Fibroblast of the aortic adventitia (primary cell): ENCODE measurements around the gene BCAS3. TPM values are rescaled to one million over a fixed set of nuclear protein-coding genes. Genes with fewer than 3 reads are reported as not detected.

Experiments used
- DNase-seq: peaks from one replicate; pipeline ENCODE4 v3.0.0-alpha.2; 2010; ENCODE audit warnings: low read depth
- H3K4me3 ChIP-seq: 2 replicates; pipeline ENCODE4 v1.5.1; 2011; ENCODE audit warnings: low read depth, mild to moderate bottlenecking, control low read depth, low read length, moderate library complexity
- CTCF ChIP-seq: IDR thresholded peaks from 2 replicates; pipeline ENCODE4 v1.5.1; 2011; ENCODE audit warnings: mild to moderate bottlenecking, low read length, control low read depth, inconsistent platforms; ENCODE audit not compliant: insufficient read depth
- total RNA-seq: library from RNA; depleted of rRNA; stranded (reverse); fragments of >200 nt; gene quantifications from 2 replicates; pipeline ENCODE4 v1.2.3, GENCODE V29; 2012; ENCODE audit warnings: low replicate concordance

Gene BCAS3
- total RNA-seq, 1 donor: 29.6 TPM

GRCh38 chr17:61422116-61422799 lies 744.6 kb downstream of the BCAS3 start:
- DNase-seq: no peak
- no peak for TF ChIP-seq CTCF

GRCh38 chr17:61422869-61423268 lies 745.2 kb downstream of the BCAS3 start:
- H3K4me3 ChIP-seq: no peak overlapping the region
- no peak for TF ChIP-seq CTCF
- no peak for DNase-seq

More at GRCh38 chr17:61422116-61422799, 744.6 kb downstream of the BCAS3 start:
- no peak overlapping the region for H3K4me3 ChIP-seq

- no peak for DNase-seq
- TF ChIP-seq CTCF: no peak
- H3K4me3 ChIP-seq: no peak overlapping the region
These were observed 746.5 kb downstream of the BCAS3 start for GRCh38 chr17:61423967-61424649.

GRCh38 chr17:61425682-61426481 lies 748.2 kb downstream of the BCAS3 start:
- TF ChIP-seq CTCF: no peak
- H3K4me3 ChIP-seq: no peak overlapping the region
- no peak for DNase-seq

- TF ChIP-seq CTCF: no peak
- no peak for DNase-seq
- H3K4me3 ChIP-seq: no peak overlapping the region
These were observed 749.0 kb downstream of the BCAS3 start for GRCh38 chr17:61426482-61427304.

- H3K4me3 ChIP-seq: no peak overlapping the region
- no peak for TF ChIP-seq CTCF
- DNase-seq: no peak
These were observed 749.9 kb downstream of the BCAS3 start for GRCh38 chr17:61427567-61427966.
